Body of pancreas (tissue), 4 donors: ENCODE results near the gene SENP7. TPM values are rescaled to one million over a fixed set of nuclear protein-coding genes. Genes with fewer than 3 reads are reported as not detected.

Source experiments
- ATAC-seq: fragments of 150-250 bp; one replicate; pipeline ENCODE4 v1.9.1; 2016
- DNase-seq, 4 donors: peaks; one replicate each; pipeline ENCODE4 v3.0.0-alpha.2; 2019
- H3K27ac ChIP-seq, 4 donors: fragments of 200-600 bp; sonication (generic); 1 replicate in 3 of 4; 2 replicates in 1 of 4; pipeline versions ENCODE4 v1.5.1 to v1.6.1; 2016 to 2019; ENCODE audit warnings: mild to moderate bottlenecking in 1 of 4, mixed read lengths in 1 of 4, moderate library complexity in 1 of 4
- H3K27me3 ChIP-seq, 2 donors: fragments of 200-600 bp; sonication (generic); one replicate each; pipeline ENCODE4 v1.6.0; 2016; ENCODE audit warnings: mild to moderate bottlenecking in 1 of 2
- H3K36me3 ChIP-seq, 2 donors: fragments of 200-600 bp; sonication (generic); replicated peaks in 1 of 2; 2 replicates each; pipeline ENCODE4 v1.5.1; 2016; ENCODE audit warnings: low read depth in 2 of 2; ENCODE audit not compliant: insufficient read depth in 1 of 2
- H3K4me1 ChIP-seq: fragments of 200-600 bp; sonication (generic); one replicate; pipeline ENCODE4 v1.6.0; 2016
- H3K4me3 ChIP-seq, 2 donors: fragments of 200-600 bp; sonication (generic); 1 replicate in 1 of 2; 2 replicates in 1 of 2; pipeline ENCODE4 v1.5.1; 2016 to 2019
- H3K9me3 ChIP-seq, 3 donors: fragments of 200-600 bp; sonication (generic); 1 replicate in 2 of 3; 2 replicates in 1 of 3; pipeline ENCODE4 v1.5.1; 2016
- CTCF ChIP-seq, 7 experiments: fragments of 450-650 bp in 4 of 7; fragments of 200-600 bp in 3 of 7; sonication (generic) in 3 of 7; IDR thresholded peaks; one replicate each; pipeline ENCODE4 v1.5.1; 2016 to 2019; ENCODE audit warnings: antibody characterized with exemption in 7 of 7
- POLR2A ChIP-seq, 3 donors: fragments of 450-650 bp; IDR thresholded peaks; one replicate each; pipeline ENCODE4 v1.6.1; 2016; ENCODE audit warnings: antibody characterized with exemption in 3 of 3, mild to moderate bottlenecking in 2 of 3
- WGBS, 2 donors: methylation state at CpG; one replicate each; pipeline ENCODE4 v1.1.5; 2017; 5-methylcytosine and 5-hydroxymethylcytosine counted together
- intact Hi-C: fragments of 100-400 bp; cut with DNase I; formaldehyde crosslinking; loops from one replicate; pipeline ENCODE4 v1.15.1; 2023
- total RNA-seq, 2 donors: library from RNA; depleted of rRNA; stranded (reverse); fragments of >200 nt; gene quantifications; one replicate each; pipeline ENCODE4 v1.1.0, GENCODE V29; 2016

Gene SENP7
- total RNA-seq, 2 donors from 2014 or later, result 23.1 to 23.4 TPM

GRCh38 chr3:101284757-101285156 lies 228.3 kb downstream of the SENP7 start:
- H3K36me3 ChIP-seq, result no peaks in the 10 kb centered on the region
- H3K9me3 ChIP-seq, result no peaks in the 10 kb centered on the region
- TF ChIP-seq POLR2A (IDR thresholded peaks at IDR 0.05) (no peak), CTCF (IDR thresholded peaks at IDR 0.05) (no peak)
- H3K4me3 ChIP-seq, result no peak overlapping the region
- WGBS, 2 donors, result 43 to 53% methylated on average over 1 of the region's 1 CpG
- intact Hi-C loops, result no loop called here
- ATAC-seq (no peak), DNase-seq (no peak)
- H3K27me3 ChIP-seq, result no peaks in the 10 kb centered on the region
- H3K27ac ChIP-seq, result no peak overlapping the region
- H3K4me1 ChIP-seq, result no peaks in the 10 kb centered on the region

- no peaks in the 10 kb centered on the region for H3K9me3 ChIP-seq
- H3K27me3 ChIP-seq, result no peaks in the 10 kb centered on the region
- no peaks in the 10 kb centered on the region for H3K36me3 ChIP-seq
- H3K4me3 ChIP-seq, result no peak overlapping the region
- no peak overlapping the region for H3K27ac ChIP-seq
- intact Hi-C loops, result no loop called here
- DNase-seq (no peak), ATAC-seq (no peak)
- 70 to 78% methylated on average over 3 of the region's 3 CpGs for WGBS, 2 donors
- TF ChIP-seq POLR2A (IDR thresholded peaks at IDR 0.05) (no peak), CTCF (IDR thresholded peaks at IDR 0.05) (no peak)
- no peaks in the 10 kb centered on the region for H3K4me1 ChIP-seq
Observed at GRCh38 chr3:101281521-101282030, 231.4 kb downstream of the SENP7 start.

- 54 to 76% methylated on average over 1 of the region's 1 CpG for WGBS, 2 donors
- intact Hi-C loops, result no loop called here
Observed at GRCh38 chr3:101279765-101280385, 233.1 kb downstream of the SENP7 start.

GRCh38 chr3:101279162-101279561 lies 233.8 kb downstream of the SENP7 start:
- H3K4me3 ChIP-seq, result no peak overlapping the region
- H3K36me3 ChIP-seq, result no peaks in the 10 kb centered on the region
- H3K9me3 ChIP-seq, result no peaks in the 10 kb centered on the region
- ATAC-seq (no peak), DNase-seq (no peak)
- H3K4me1 ChIP-seq, result no peaks in the 10 kb centered on the region
- TF ChIP-seq CTCF (IDR thresholded peaks at IDR 0.05) (no peak), POLR2A (IDR thresholded peaks at IDR 0.05) (no peak)
- no peaks in the 10 kb centered on the region for H3K27me3 ChIP-seq
- no peak overlapping the region for H3K27ac ChIP-seq
- intact Hi-C loops, result no loop called here

More at GRCh38 chr3:101279765-101280385, 233.1 kb downstream of the SENP7 start:
- no peaks in the 10 kb centered on the region for H3K9me3 ChIP-seq
- TF ChIP-seq CTCF (IDR thresholded peaks at IDR 0.05) (no peak), POLR2A (IDR thresholded peaks at IDR 0.05) (no peak)
- H3K4me1 ChIP-seq, result no peaks in the 10 kb centered on the region
- no peaks in the 10 kb centered on the region for H3K27me3 ChIP-seq
- ATAC-seq, result no peak
- no peak overlapping the region for H3K4me3 ChIP-seq
- no peak for DNase-seq
- no peak overlapping the region for H3K27ac ChIP-seq
- H3K36me3 ChIP-seq, result no peaks in the 10 kb centered on the region

GRCh38 chr3:101278727-101279126 lies 234.3 kb downstream of the SENP7 start:
- TF ChIP-seq POLR2A (IDR thresholded peaks at IDR 0.05) (no peak), CTCF (IDR thresholded peaks at IDR 0.05) (no peak)
- DNase-seq (no peak), ATAC-seq (no peak)
- H3K4me3 ChIP-seq, result no peak overlapping the region
- no peaks in the 10 kb centered on the region for H3K9me3 ChIP-seq
- no peaks in the 10 kb centered on the region for H3K27me3 ChIP-seq
- no peaks in the 10 kb centered on the region for H3K4me1 ChIP-seq
- H3K27ac ChIP-seq, result no peak overlapping the region
- intact Hi-C loops, result no loop called here
- no peaks in the 10 kb centered on the region for H3K36me3 ChIP-seq
